Upper lobe of left lung (tissue), 6 donors: ENCODE results near the gene TAF9B. TPM values are rescaled to one million over a fixed set of nuclear protein-coding genes. Genes with fewer than 3 reads are reported as not detected.
A peak's percentile ranks its signal among the peaks of the same experiment; 100 is the strongest.
"Not testable (repeated sequence)": the region's sequence is repeated elsewhere in the genome, so short reads cannot be mapped to it uniquely, and the experiment has no call there.

Source experiments
- ATAC-seq, 2 donors: fragments of 200-7000 bp; cut with Tn5 transposase; one replicate each; pipeline ENCODE4 v1.9.1; 2022; ENCODE audit warnings: mild to moderate bottlenecking in 2 of 2, moderate library complexity in 2 of 2; ENCODE audit not compliant: low FRiP score in 2 of 2
- DNase-seq, 2 donors: peaks; one replicate each; pipeline ENCODE4 v3.0.0-alpha.2; 2019 to 2020
- H3K27ac ChIP-seq, 4 donors: fragments of 200-600 bp; sonication (generic); one replicate each; pipeline ENCODE4 v1.5.1; 2016 to 2019
- H3K27me3 ChIP-seq, 4 donors: fragments of 200-600 bp; sonication (generic); one replicate each; pipeline ENCODE4 v1.5.1; 2017 to 2019
- H3K36me3 ChIP-seq, 4 donors: fragments of 200-600 bp; sonication (generic); one replicate each; pipeline ENCODE4 v1.5.1; 2016 to 2019
- H3K4me1 ChIP-seq, 4 donors: fragments of 200-600 bp; sonication (generic); one replicate each; pipeline ENCODE4 v1.5.1; 2018 to 2019
- H3K4me3 ChIP-seq, 4 donors: fragments of 200-600 bp; sonication (generic); one replicate each; pipeline ENCODE4 v1.5.1; 2017 to 2019; ENCODE audit warnings: mild to moderate bottlenecking in 2 of 4, moderate library complexity in 1 of 4
- H3K9me3 ChIP-seq, 4 donors: fragments of 200-600 bp; sonication (generic); one replicate each; pipeline ENCODE4 v1.5.1; 2018 to 2019
- EP300 ChIP-seq, 4 donors: sonication (generic); formaldehyde crosslinking; IDR thresholded peaks; one replicate each; pipeline ENCODE4 v1.5.1; 2017; ENCODE audit warnings: antibody characterized with exemption in 4 of 4, control low read depth in 2 of 4
- POLR2A ChIP-seq, 4 donors: fragments of 450-650 bp; IDR thresholded peaks; one replicate each; pipeline ENCODE4 v1.5.1; 2016 to 2017; ENCODE audit warnings: antibody characterized with exemption in 4 of 4, mild to moderate bottlenecking in 2 of 4
- POLR2AphosphoS5 ChIP-seq, 2 donors: sonication (generic); formaldehyde crosslinking; IDR thresholded peaks; one replicate each; pipeline ENCODE4 v1.5.1; 2017; ENCODE audit warnings: antibody characterized with exemption in 2 of 2
- WGBS, 2 donors: methylation state at CpG; one replicate each; pipeline ENCODE4 v1.1.5; 2017 to 2018; 5-methylcytosine and 5-hydroxymethylcytosine counted together
- total RNA-seq, 6 donors: library from RNA; depleted of rRNA in 4 of 6; stranded (reverse); fragments of >200 nt in 4 of 6; gene quantifications; one replicate each; pipeline versions ENCODE4 v1.1.0 to v1.2.1, GENCODE V29; 2016 to 2021
- TF ChIP-seq, protein P1 (sequence below), 6 experiments: fragments of 450-650 bp in 4 of 6; fragments of 200-600 bp in 2 of 6; sonication (generic) in 2 of 6; IDR thresholded peaks; one replicate each; pipeline ENCODE4 v1.5.1; 2016 to 2019; ENCODE audit warnings: antibody characterized with exemption in 6 of 6
- donor health status: DM: no; HTN: no; CAD: no; lungs with moderate emphysema.
- donor health status: DM: no; HTN: yes; CAD: no; lungs with severe emphysema.

Gene TAF9B
- total RNA-seq, 6 donors from 2014 or later = 2.4 to 14.3 (median 11.1) TPM

DNA sequence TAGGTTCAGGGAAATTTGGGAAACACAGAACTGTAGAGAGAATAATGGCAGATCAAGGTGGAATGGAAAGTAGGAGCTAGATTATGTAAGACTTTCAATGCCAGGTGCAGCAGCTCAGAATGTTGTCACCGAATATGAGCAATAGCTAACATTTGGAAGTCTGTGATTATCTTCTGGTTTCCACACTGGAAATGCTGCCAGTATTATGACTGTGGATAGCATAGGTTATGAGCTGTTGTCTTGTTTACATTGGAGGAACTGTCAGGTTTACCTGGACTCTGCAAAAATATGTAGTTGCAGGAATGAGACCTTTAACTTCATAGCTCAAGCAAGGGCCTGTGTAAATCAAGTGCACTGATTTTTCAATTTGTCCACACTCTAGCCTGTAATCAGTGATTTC is 26.0 kb upstream of the TAF9B start:
- WGBS, 2 donors = 75 to 82% methylated on average over 1 of the region's 1 CpG
- TF ChIP-seq EP300 (IDR thresholded peaks at IDR 0.05) = no peak
- H3K36me3 ChIP-seq = no peaks in the 10 kb centered on the region
- no peak overlapping the region for H3K4me3 ChIP-seq
- no peak overlapping the region for H3K27ac ChIP-seq
- no peaks in the 10 kb centered on the region for H3K4me1 ChIP-seq
- H3K27me3 ChIP-seq = no peaks in the 10 kb centered on the region
- no peaks in the 10 kb centered on the region for H3K9me3 ChIP-seq
- ATAC-seq (no peak), DNase-seq (no peak)

DNA sequence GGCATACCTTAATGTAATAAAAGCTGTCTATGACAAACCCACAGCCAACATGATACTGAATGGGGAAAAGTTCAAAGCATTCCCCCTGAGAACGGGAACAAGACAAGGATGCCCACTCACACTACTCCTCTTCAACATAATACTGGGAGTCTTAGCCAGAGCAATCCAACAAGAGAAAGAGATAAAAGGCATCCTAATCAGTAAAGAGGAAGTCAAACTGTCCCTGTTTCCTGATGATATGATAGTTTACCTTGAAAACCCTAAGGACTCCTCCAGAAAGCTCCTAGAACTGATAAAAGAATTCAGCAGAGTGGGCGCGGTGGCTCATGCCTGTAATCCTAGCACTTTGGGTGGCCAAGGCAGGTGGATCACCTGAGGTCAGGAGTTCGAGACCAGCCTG is 23.7 kb upstream of the TAF9B start:
- WGBS, 2 donors = 55 to 91% methylated on average over 1 to 4 of the region's 4 CpGs
- not testable (repeated sequence) for H3K36me3 ChIP-seq, H3K4me3 ChIP-seq, H3K9me3 ChIP-seq, ATAC-seq, H3K27ac ChIP-seq, H3K27me3 ChIP-seq, H3K4me1 ChIP-seq, DNase-seq

DNA sequence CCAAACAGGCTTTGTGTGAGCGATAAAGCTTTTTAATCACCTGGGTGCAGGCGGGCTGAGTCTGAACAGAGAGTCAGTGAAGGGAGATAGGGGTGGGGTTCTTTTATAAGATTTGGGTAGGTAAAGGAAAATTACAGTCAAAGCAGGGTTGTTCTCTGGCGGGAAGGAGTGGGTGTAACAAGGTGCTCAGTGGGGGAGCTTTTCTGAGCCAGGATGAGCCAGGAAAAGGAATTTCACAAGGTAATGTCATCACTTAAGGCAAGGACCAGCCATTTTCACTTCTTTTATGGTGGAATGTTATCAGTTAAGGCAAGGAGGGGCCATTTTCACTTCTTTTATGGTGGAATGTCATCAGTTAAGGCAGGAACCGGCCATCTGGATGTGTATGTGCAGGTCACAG is 21.3 kb upstream of the TAF9B start:
- not testable (repeated sequence) for H3K9me3 ChIP-seq, H3K36me3 ChIP-seq, H3K27ac ChIP-seq, ATAC-seq, H3K4me1 ChIP-seq, DNase-seq, H3K4me3 ChIP-seq, H3K27me3 ChIP-seq
- 72 to 92% methylated on average over 4 of the region's 4 CpGs for WGBS, 2 donors

DNA sequence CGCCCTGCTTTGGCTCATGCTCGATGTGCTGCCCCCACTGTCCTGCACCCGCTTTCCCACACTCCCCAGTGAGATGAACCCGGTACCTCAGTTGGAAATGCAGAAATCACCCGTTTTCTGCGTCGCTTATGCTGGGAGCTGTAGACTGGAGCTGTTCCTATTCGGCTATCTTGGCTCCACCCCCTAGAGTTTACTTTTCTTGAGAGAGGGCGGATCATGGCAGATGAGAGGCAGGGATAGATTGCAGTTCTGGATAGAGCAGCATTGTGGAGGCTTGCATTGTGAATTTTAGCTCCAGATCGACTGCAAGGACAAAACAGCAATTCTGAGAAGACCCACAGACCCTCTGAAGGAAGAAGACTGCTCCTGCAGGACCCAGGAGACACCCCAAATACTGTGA is 18.4 kb upstream of the TAF9B start:
- DNase-seq = peak in 1 of 2 donors; percentile 5
- not testable (repeated sequence) for H3K27me3 ChIP-seq, H3K4me3 ChIP-seq, H3K4me1 ChIP-seq, H3K9me3 ChIP-seq, H3K27ac ChIP-seq, ATAC-seq, H3K36me3 ChIP-seq
- 77 to 82% methylated on average over 4 to 10 of the region's 10 CpGs for WGBS, 2 donors

DNA sequence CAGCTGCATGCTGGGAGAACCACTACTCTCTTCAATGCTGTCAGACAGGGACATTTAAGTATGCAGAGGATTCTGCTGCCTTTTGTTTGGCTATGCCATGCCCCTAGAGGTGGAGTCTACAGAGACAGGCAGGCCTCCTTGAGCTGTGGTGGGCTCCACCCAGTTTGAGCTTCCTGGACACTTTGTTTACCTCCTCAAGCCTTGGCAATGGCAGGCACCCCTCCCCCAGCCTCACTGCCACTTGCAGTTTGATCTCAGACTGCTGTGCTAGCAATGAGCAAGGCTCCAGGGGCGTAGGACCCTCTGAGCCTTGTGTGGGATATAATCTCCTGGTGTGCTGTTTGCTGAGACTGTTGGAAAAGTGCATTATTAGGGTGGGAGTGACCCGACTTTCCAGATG is 17.9 kb upstream of the TAF9B start:
- H3K4me3 ChIP-seq, H3K27ac ChIP-seq, ATAC-seq, H3K4me1 ChIP-seq, H3K9me3 ChIP-seq, DNase-seq, H3K36me3 ChIP-seq, H3K27me3 ChIP-seq: not testable (repeated sequence)
- 70% methylated on average over 2 of the region's 2 CpGs; no CpG with 5 or more reads in 1 of the 2 donors for WGBS, 2 donors

DNA sequence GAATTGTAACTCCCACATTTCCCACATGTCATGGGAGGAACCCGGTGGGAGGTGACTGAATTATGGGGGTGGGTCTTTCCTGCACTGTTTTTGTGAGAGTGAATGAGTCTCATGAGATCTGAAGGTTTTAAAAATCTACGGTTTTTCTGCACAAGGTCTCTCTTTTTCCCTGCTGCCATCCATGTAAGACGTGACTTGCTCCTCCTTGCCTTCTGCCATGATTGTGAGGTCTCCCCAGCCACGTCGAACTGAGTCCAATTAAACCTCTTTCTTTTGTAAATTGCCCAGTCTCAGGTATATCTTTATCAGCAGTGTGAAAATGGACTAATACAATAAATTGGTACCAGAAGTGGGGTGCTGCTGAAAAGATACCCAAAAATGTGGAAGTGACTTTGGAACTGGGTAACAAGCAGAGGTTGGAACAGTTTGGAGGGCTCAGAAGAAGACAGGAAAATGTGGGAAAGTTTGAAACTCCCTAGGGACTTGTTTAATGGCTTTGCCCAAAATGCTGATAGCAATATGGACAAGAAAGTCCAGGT is 7.6 kb upstream of the TAF9B start:
- H3K27ac ChIP-seq, H3K36me3 ChIP-seq, H3K4me3 ChIP-seq, ATAC-seq, H3K4me1 ChIP-seq, H3K27me3 ChIP-seq, DNase-seq: not testable (repeated sequence)
- H3K9me3 ChIP-seq = peaks cover 0 to 27% (median 2%) of the 10 kb centered on the region in 4 donors
- 85 to 97% methylated on average over 5 of the region's 5 CpGs for WGBS, 2 donors

DNA sequence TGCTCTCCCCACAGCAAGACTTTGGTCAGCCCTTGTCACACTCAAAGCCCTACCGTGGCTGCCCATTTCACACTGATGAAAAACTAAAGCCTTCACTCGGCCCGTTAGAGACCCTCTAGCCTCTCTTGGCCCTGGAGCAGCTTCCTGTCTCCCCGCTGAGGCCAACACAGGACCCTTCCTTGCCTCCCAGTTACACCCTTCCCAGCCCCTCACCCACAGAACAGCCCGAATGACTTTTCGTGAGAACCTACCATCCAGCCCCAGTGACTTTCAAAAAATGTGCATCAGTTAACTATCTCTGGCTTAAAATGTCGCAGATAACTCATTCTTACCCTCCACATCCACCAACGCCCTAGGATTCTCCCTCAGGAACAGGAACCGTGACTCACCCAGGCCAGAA is 756 bp upstream of the TAF9B start:
- H3K27ac ChIP-seq = peak overlapping the region in 2 of 4 donors; percentile 78 to 90
- H3K4me3 ChIP-seq = no peak overlapping the region
- no peak for ATAC-seq
- no peaks in the 10 kb centered on the region for H3K36me3 ChIP-seq
- no peak for DNase-seq
- WGBS, 2 donors = 83 to 95% methylated on average over 9 of the region's 9 CpGs
- no peaks in the 10 kb centered on the region for H3K9me3 ChIP-seq
- TF ChIP-seq EP300 (IDR thresholded peaks at IDR 0.05) (no peak), POLR2A (IDR thresholded peaks at IDR 0.05) (no peak)
- TF ChIP-seq, protein P1, sequence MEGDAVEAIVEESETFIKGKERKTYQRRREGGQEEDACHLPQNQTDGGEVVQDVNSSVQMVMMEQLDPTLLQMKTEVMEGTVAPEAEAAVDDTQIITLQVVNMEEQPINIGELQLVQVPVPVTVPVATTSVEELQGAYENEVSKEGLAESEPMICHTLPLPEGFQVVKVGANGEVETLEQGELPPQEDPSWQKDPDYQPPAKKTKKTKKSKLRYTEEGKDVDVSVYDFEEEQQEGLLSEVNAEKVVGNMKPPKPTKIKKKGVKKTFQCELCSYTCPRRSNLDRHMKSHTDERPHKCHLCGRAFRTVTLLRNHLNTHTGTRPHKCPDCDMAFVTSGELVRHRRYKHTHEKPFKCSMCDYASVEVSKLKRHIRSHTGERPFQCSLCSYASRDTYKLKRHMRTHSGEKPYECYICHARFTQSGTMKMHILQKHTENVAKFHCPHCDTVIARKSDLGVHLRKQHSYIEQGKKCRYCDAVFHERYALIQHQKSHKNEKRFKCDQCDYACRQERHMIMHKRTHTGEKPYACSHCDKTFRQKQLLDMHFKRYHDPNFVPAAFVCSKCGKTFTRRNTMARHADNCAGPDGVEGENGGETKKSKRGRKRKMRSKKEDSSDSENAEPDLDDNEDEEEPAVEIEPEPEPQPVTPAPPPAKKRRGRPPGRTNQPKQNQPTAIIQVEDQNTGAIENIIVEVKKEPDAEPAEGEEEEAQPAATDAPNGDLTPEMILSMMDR (IDR thresholded peaks at IDR 0.05) = no peak
- no peaks in the 10 kb centered on the region for H3K4me1 ChIP-seq
- H3K27me3 ChIP-seq = no peaks in the 10 kb centered on the region

DNA sequence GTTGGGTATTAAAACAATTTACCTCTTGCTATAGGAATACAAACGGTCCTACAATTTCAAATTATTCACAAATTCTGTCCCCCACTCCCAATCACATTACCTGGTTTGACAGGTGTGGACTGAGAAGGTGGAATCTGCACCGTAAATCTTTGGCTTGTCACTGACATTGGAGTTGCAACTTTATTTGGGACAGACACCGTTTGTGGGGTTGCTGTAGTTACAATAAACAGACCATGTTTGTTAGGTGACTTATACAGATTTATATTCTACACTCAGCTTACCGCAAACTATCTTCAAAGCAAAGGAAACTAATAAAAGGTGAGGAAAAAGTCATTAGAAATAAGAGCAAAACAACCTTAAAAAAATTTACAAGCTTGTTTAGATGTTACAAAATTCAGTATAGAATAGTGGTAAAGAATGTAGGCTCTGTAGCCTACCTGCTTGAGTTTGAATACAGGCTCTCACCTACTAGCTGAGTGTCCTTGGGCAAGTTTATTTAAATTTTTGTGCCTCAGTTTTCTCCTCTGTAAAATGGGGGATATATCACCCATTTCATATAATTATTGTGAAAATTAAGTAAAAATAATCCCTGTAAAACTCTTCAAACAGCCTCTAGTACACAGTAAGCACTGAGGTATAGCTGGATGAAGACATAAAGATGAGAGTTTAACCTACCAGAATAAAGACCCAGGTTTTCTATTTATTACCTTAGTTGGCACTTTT is 6.1 kb downstream of the TAF9B start:
- H3K4me1 ChIP-seq = no peaks in the 10 kb centered on the region
- WGBS, 2 donors = 68 to 90% methylated on average over 4 of the region's 4 CpGs
- H3K36me3 ChIP-seq = peaks cover 0 to 35% (median 0%) of the 10 kb centered on the region in 4 donors
- H3K27ac ChIP-seq = no peak overlapping the region
- H3K4me3 ChIP-seq = no peak overlapping the region
- H3K27me3 ChIP-seq = no peaks in the 10 kb centered on the region
- H3K9me3 ChIP-seq = no peaks in the 10 kb centered on the region
- no peak for DNase-seq
- no peak for ATAC-seq
- TF ChIP-seq POLR2A (IDR thresholded peaks at IDR 0.05) (no peak), EP300 (IDR thresholded peaks at IDR 0.05) (no peak), POLR2AphosphoS5 (IDR thresholded peaks at IDR 0.05) (no peak)
- TF ChIP-seq, protein P1 (IDR thresholded peaks at IDR 0.05) = no peak
